HFFc6 (cell line): ENCODE measurements around the gene RABGAP1L. TPM values are rescaled to one million over a fixed set of nuclear protein-coding genes. Genes with fewer than 3 reads are reported as not detected.

Source experiments
- DNase-seq: peaks from one replicate; pipeline ENCODE4 v3.0.0-alpha.2; 2018
- H3K27ac Mint-ChIP-seq: 2 replicates; pipeline ENCODE4 v1.8.0; 2020; ENCODE audit warnings: mild to moderate bottlenecking, mixed read lengths
- H3K27me3 Mint-ChIP-seq: 2 replicates; pipeline ENCODE4 v1.8.0; 2021; ENCODE audit warnings: mild to moderate bottlenecking, moderate library complexity, mixed read lengths; ENCODE audit not compliant: insufficient read depth
- H3K36me3 Mint-ChIP-seq: 2 replicates; pipeline ENCODE4 v1.8.0; 2021; ENCODE audit warnings: low read depth, mixed read lengths
- H3K4me1 Mint-ChIP-seq: 2 replicates; pipeline ENCODE4 v1.8.0; 2020; ENCODE audit warnings: low read depth, mixed read lengths
- H3K4me3 Mint-ChIP-seq: 2 replicates; pipeline ENCODE4 v1.8.0; 2020; ENCODE audit warnings: mild to moderate bottlenecking, moderate library complexity, mixed read lengths
- H3K9me3 Mint-ChIP-seq: 2 replicates; pipeline ENCODE4 v1.8.0; 2020; ENCODE audit warnings: mild to moderate bottlenecking, mixed read lengths
- CTCF ChIP-seq: fragments of 200-600 bp; sonication (generic); IDR thresholded peaks from 2 replicates; pipeline ENCODE4 v1.5.0; 2021; ENCODE audit warnings: antibody characterized with exemption, mild to moderate bottlenecking
- total RNA-seq, 6 experiments: library from RNA; stranded (reverse); fragmentation: NEBNext Ultra II Directional; extraction: Animal tissue kit (Norgen Biotek cat#: 25700); gene quantifications; 2 replicates in 1 of 6; 3 replicates in 5 of 6; pipeline ENCODE4 v1.2.3, GENCODE V29; 2021

RABGAP1L gene
- total RNA-seq, 6 experiments from 2014 or later = 14.5 to 16.9 (median 16.0) TPM

DNA sequence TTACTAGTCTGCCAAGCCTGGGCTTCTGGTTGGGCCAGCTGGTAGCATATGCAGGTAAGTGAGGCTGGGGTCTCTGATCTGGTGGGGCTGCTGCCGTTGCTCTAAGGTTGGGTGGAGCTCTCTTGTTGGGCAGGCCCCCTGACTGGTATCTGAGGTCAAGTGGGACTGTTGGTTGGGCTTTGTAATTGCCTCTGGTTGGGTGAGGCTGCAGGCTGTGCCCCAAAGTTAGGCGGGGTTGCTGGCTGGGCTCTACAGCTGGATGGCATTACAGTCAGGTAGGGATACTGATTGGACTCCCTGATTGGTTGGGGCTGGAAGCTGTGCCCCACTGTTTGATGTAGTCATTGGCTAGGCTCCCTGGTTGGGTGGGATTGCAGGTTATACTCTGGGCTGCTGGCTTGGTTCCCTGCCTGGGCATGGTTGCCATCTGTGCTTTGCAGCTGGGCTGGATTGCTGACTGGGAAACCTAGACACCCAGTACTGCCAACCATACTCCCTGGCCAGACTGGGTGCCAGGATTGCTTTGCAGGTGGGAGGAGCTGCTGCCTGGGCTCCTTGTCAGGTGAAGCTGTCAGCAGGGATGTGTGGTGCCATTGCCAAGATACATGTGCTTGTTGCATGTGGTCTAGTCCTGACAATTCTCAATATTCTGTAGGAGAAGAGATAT, 130.5 kb downstream of the RABGAP1L start:
- no peak overlapping the region for H3K4me3 Mint-ChIP-seq
- no peak for TF ChIP-seq CTCF
- DNase-seq = no peak
- peaks cover 4% of the 10 kb centered on the region for H3K9me3 Mint-ChIP-seq
- H3K4me1 Mint-ChIP-seq = no peaks in the 10 kb centered on the region
- peaks cover 28% of the 10 kb centered on the region for H3K36me3 Mint-ChIP-seq
- H3K27me3 Mint-ChIP-seq = no peaks in the 10 kb centered on the region
- H3K27ac Mint-ChIP-seq = no peak overlapping the region

DNA sequence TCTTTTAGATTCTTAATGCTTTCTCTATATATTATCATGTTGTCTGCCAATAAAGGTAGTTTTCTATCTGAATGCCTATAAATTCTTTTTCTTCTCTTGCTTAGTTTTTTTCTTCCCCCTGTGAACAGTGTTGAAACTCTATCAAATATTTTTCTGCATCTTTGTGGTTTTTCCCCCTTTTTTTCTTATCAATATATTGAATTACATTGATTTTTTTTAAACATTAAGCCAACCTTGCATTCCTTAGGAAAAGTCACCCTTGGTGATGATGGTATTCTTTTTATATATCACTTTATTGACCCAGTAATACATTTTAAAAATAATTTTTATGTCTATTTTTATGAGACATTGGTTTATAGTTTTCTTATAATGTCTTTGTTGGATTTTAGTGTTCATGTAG, 131.7 kb downstream of the RABGAP1L start:
- Mint-ChIP-seq H3K4me1 (no peaks in the 10 kb centered on the region), H3K4me3 (no peak overlapping the region), H3K27me3 (no peaks in the 10 kb centered on the region), H3K27ac (no peak overlapping the region), H3K9me3 (peaks cover 4% of the 10 kb centered on the region), H3K36me3 (peaks cover 28% of the 10 kb centered on the region)
- no peak for TF ChIP-seq CTCF
- no peak for DNase-seq

- H3K27me3 Mint-ChIP-seq = no peaks in the 10 kb centered on the region
- no peaks in the 10 kb centered on the region; the same call in 1 of the 2 replicates for H3K9me3 Mint-ChIP-seq
- H3K27ac Mint-ChIP-seq = no peak overlapping the region
- no peak for DNase-seq
- H3K4me1 Mint-ChIP-seq = no peaks in the 10 kb centered on the region
- H3K36me3 Mint-ChIP-seq = peaks cover 7% of the 10 kb centered on the region
- TF ChIP-seq CTCF = no peak
- no peak overlapping the region for H3K4me3 Mint-ChIP-seq
Observed at GRCh38 chr1:174296309-174296708, 137.0 kb downstream of the RABGAP1L start.

- no peak for TF ChIP-seq CTCF
- DNase-seq = no peak
- no peaks in the 10 kb centered on the region for H3K9me3 Mint-ChIP-seq
- no peaks in the 10 kb centered on the region for H3K4me1 Mint-ChIP-seq
- H3K36me3 Mint-ChIP-seq = no peaks in the 10 kb centered on the region
- H3K4me3 Mint-ChIP-seq = no peak overlapping the region
- H3K27ac Mint-ChIP-seq = no peak overlapping the region
- H3K27me3 Mint-ChIP-seq = no peaks in the 10 kb centered on the region
Observed at GRCh38 chr1:174297351-174297750, 138.0 kb downstream of the RABGAP1L start.

- Mint-ChIP-seq H3K36me3 (peaks cover 2% of the 10 kb centered on the region; the same call in 1 of the 2 replicates), H3K4me1 (no peaks in the 10 kb centered on the region), H3K27me3 (peaks cover 2% of the 10 kb centered on the region; the same call in 1 of the 2 replicates), H3K27ac (no peak overlapping the region), H3K9me3 (no peaks in the 10 kb centered on the region), H3K4me3 (no peak overlapping the region)
- no peak for DNase-seq
- TF ChIP-seq CTCF = no peak
Observed at GRCh38 chr1:174301295-174302077, 142.2 kb downstream of the RABGAP1L start.
